Measurements from ENCODE around the gene ZFP2.

Gene ZFP2

GRCh38 chr5:178965465-178966055, 69.8 kb downstream of the ZFP2 start:
- Histone ChIP-seq H3K36me3 (ENCODE audit: control insufficient read depth in 2 of 2, insufficient read depth in 2 of 2, low read length in 2 of 2) (peaks cover 0 to 5% of the 10 kb centered on the region in 2 donors), H3K9ac (ENCODE audit: low read depth in 1 of 2, low read length in 2 of 2) (no peak overlapping the region), H3K4me1 (ENCODE audit: control insufficient read depth in 2 of 2, insufficient read depth in 2 of 2, low read length in 2 of 2) (no peaks in the 10 kb centered on the region), H3K4me3 (ENCODE audit: low read length in 2 of 2) (no peak overlapping the region), H3K9me3 (ENCODE audit: control insufficient read depth in 2 of 2, low read length in 2 of 2) (peaks cover 27 to 45% of the 10 kb centered on the region in 2 donors), H3K27ac (ENCODE audit: low read depth in 2 of 2, low read length in 2 of 2) (no peak overlapping the region), H3K27me3 (ENCODE audit: control insufficient read depth in 2 of 2, insufficient read depth in 2 of 2, low read length in 2 of 2) (no peaks in the 10 kb centered on the region)

- no peak overlapping the region for H3K4me3 ChIP-seq (ENCODE audit: low read length in 2 of 2)
- no peaks in the 10 kb centered on the region for H3K27me3 ChIP-seq (ENCODE audit: control insufficient read depth in 2 of 2, insufficient read depth in 2 of 2, low read length in 2 of 2)
- peaks cover 11 to 14% of the 10 kb centered on the region in 2 donors for H3K9me3 ChIP-seq (ENCODE audit: control insufficient read depth in 2 of 2, low read length in 2 of 2)
- H3K27ac ChIP-seq (ENCODE audit: low read depth in 2 of 2, low read length in 2 of 2), result no peak overlapping the region
- no peaks in the 10 kb centered on the region for H3K4me1 ChIP-seq (ENCODE audit: control insufficient read depth in 2 of 2, insufficient read depth in 2 of 2, low read length in 2 of 2)
- H3K9ac ChIP-seq (ENCODE audit: low read depth in 1 of 2, low read length in 2 of 2), result no peak overlapping the region
- H3K36me3 ChIP-seq (ENCODE audit: control insufficient read depth in 2 of 2, insufficient read depth in 2 of 2, low read length in 2 of 2), result no peaks in the 10 kb centered on the region
Measured at GRCh38 chr5:178981381-178981780, 85.7 kb downstream of the ZFP2 start.
